Measurements from ENCODE around the gene SEMA3F.

GRCh38 chr3:50227390-50228183 lies 72.5 kb downstream of the SEMA3F start:
- TF ChIP-seq REST (IDR thresholded peaks at IDR 0.05; ENCODE audit: insufficient read depth in 1 of 2, low read depth in 2 of 2, low read length in 1 of 2), result no peak
- TF ChIP-seq POLR2AphosphoS5 (IDR thresholded peaks at IDR 0.05; ENCODE audit: low read depth, low read length), result peak; percentile 72
- peak; percentile 95 for TF ChIP-seq CTCF (IDR thresholded peaks at IDR 0.05)
- no peak for TF ChIP-seq TCF7L2 (IDR thresholded peaks at IDR 0.05; ENCODE audit: low read depth, low read length)
- no peak for TF ChIP-seq SIN3A (IDR thresholded peaks at IDR 0.05; ENCODE audit: borderline replicate concordance, insufficient read depth, low read depth, low read length)
